Mucosa of gallbladder (tissue), 1 donor: Measurements from ENCODE around the gene C5orf58. TPM values are rescaled to one million over a fixed set of nuclear protein-coding genes. Genes with fewer than 3 reads are reported as not detected.
A peak's percentile ranks its signal among the peaks of the same experiment; 100 is the strongest.

Experiments used
- DNase-seq: peaks from one replicate; pipeline ENCODE4 v3.0.0-alpha.2; 2020; ENCODE audit warnings: low spot score
- total RNA-seq: library from RNA; stranded (reverse); gene quantifications from one replicate; pipeline ENCODE4 v1.2.1, GENCODE V29; 2021
- donor health status: DM: no; HTN: no; CAD: no.

Gene C5orf58
- total RNA-seq, 1 donor from 2014 or later: 0.52 TPM

DNA sequence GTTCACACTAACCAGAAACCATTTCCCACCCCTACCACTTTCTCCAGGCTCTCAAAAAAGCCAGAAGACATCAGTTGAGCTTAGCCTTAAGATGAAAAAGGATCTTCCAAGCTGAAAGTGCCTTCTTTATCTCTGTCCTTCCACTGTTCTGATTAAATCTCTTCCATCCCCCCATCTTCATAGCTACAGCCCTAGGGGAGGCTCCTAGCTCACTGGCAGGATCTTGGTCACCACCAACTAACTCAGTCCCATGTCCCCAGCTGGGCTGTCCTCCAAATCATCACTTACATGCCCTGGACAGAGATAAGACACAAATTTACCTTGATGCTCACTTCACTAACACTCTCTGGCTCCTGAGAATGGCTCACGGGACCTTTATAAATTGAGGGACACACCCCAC, 50.5 kb downstream of the C5orf58 start:
- DNase-seq: no peak

DNA sequence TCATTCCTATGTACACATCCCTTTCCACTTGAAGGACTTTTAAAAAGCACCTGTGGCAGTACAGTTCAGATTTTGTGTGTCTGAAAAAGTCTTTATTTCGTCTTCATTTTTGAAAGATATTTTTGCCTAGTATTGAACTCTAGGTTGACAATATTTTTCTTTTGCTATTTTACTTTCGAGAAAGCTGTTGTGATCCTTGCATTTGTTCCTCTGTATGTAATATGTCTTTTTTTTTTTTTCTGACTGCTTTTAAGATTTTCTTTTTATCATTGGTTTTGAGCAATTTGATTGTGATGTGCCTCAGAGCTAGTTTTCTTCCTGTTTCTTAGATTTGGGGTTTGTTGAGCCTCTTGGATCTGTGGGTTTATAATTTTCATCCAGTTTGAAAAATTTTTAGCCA, 51.4 kb downstream of the C5orf58 start:
- DNase-seq: no peak

DNA sequence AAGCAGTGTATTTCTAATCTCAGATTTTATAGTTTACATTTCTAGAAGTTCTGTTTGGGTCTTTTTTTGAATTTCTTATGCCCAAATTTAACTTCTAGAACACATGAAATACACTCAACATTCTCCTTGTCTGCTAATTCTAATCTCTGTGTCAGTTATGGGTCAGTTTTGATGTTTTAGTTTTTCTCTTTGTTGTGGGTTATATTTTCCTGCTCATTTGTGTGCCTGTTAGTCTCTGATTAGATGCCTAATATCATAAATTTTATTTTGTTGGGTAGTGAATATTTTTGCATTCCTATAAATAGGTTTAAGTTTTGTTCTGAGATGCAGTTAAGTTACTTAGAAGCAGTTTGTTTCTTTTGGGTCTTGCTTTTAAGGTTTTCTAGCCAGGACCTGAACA, 52.4 kb downstream of the C5orf58 start:
- no peak for DNase-seq

- no peak for DNase-seq
Measured at GRCh38 chr5:170286386-170286925, 53.7 kb downstream of the C5orf58 start.

DNA sequence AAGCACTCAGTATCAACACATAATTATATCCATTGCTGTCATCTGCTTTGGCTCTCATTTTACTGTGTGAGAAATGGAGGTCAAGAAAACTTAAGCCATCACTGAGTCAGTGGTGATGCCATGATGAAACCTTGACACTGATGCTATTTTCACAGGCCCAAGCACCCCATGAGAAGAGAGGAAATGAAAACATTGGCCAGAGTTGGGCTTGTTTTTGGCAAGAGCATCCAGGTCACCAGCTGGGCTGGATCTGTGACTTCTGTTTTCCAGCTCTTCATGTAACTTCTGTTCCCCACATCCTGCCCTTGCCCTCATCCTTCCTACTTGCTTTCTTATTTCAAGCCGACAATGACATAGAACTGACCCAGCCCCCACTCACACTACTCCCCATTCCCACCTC, 54.7 kb downstream of the C5orf58 start:
- peak; percentile 68 for DNase-seq

- DNase-seq: no peak
Measured at GRCh38 chr5:170288151-170288550, 55.4 kb downstream of the C5orf58 start.

DNA sequence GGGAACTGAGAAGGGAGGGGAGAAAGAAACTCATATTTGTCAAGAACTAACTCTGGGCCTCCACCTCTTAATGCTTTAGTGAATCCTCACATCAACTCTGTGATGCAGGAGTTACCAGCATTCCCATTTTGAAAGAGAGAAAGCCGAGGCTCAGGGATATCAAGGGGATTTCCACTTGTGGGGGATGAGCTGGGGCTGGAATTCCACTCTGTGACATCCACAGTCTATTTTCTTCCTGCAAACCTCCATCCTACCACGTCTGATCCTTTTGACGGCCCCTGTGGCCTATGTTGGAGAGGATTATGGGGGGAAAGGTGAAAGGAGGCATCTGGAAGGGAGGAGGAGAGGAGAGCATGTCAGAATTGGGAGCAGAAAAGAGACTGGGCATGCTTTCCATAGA, 55.8 kb downstream of the C5orf58 start:
- DNase-seq: no peak

DNA sequence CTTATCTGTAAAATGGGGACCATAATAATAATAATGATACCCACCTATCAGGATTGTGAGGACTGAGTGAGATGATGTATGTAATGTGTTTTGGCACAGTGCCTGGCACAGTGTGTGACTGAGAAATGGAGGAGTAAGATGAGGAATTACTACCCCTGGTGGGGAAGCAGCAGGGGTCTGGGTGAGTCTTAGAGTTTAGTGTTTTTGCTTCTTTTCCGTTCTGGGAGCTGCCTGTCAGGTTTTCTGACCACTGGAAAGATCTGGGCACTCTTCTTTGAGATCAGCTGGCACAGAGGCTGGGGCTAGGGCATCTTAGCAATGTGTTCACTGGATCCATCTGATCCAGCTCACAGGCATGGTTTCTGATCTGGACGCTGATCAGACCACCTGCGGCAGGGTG, 56.3 kb downstream of the C5orf58 start:
- no peak for DNase-seq

DNA sequence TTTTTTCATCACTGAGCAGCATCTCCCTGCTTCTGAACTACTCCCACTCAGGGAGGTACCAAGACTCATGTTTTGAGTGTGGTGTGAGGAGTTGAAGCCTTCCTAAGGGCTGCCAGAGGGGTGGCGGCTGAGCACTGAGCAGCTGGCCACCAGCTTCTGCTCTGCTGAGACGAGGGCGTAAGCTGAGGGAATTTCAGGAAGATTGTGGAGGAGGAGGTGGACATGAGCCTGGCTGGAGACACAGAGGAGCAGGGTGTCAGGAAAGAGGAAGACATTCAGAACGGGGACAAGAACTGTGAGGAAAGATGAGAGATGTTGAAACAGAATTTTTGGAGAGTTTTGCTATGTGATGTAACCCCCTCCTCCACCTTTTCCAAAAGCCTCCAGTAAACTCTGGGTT, 57.0 kb downstream of the C5orf58 start:
- DNase-seq: no peak

GRCh38 chr5:170290498-170290897, 57.7 kb downstream of the C5orf58 start:
- DNase-seq: no peak

DNA sequence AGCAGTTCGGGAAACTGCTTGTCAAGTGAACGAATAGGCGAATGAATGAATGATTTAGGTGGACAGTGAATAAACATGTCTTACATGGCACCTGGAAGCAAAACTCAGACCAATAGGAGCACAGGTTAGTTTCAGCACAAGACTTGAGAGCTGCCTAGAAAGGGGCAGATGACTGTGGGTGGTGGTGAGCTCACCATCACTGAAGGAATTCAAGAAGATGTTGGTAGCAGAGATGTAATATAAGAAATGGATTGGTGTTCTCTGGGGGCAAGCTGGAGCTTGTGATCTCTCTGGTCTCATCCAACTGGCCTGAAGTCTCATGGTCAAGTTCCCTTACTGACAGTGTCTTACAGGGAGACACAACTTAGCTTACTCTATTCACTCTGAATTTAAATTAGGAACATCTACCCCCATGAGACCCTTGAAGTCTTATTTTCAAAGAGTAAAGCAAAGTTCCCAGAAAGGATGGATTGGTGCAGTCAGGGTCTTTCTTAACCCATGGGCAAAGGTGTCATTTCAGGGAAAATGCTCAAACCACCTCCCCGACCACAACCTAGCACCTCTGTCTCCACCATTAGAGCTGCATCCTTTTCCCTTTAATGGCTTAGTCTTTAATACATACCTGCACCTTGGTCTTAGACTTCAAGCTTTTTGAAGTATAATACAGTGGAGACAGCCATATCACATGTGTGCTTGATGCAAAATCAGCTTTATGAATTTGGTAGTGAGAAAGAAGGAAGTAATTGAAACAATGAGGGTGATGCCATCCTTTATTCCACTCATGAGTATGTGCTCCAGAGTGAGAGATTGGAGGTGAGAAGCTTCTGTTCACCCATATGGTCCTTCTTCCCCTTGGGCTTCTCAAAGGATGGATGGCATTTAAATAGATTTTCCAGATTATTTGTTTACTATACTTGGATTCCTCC, 59.7 kb downstream of the C5orf58 start:
- DNase-seq: no peak

GRCh38 chr5:170293273-170293672, 60.5 kb downstream of the C5orf58 start:
- peak; percentile 60 for DNase-seq

DNA sequence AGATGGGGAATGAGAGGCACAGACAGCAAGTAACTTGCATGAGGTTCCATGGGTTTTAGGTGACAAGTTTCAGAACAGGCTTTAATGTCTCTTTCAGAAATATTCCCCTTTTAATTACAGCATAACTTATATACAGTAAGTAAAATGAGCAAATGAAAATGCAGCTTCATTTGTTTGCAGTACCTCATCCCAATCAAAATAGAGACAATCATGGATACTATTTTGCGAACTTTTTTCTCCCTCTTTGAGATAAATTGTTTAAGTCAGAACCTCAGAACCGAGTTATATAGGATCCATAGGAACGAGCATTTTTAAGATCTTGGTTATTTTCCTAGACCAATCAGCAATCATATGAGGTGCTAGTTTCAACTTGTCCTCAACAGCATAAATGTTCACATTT, 61.3 kb downstream of the C5orf58 start:
- DNase-seq: no peak

GRCh38 chr5:170294556-170294955, 61.8 kb downstream of the C5orf58 start:
- DNase-seq: no peak

Other genes with a start within 250 kb of the C5orf58 start
- 0.69 TPM for gene FOXI1, start 127.1 kb upstream of the C5orf58 start, total RNA-seq
- gene LCP2, start 64.8 kb downstream of the C5orf58 start, total RNA-seq: 38.4 TPM
- gene KCNMB1, start 156.4 kb downstream of the C5orf58 start, total RNA-seq: 20.9 TPM